Uterus (tissue), 4 donors: ENCODE measurements around the gene GTF2A1. TPM values are rescaled to one million over a fixed set of nuclear protein-coding genes. Genes with fewer than 3 reads are reported as not detected.

ENCODE experiments used
- DNase-seq, 2 donors: peaks; one replicate each; pipeline ENCODE4 v3.0.0-alpha.2; 2019 to 2020
- H3K27ac ChIP-seq, 2 donors: fragments of 200-600 bp; sonication (generic); 1 replicate in 1 of 2; 2 replicates in 1 of 2; pipeline ENCODE4 v1.5.1; 2016 to 2018
- H3K27me3 ChIP-seq, 2 donors: fragments of 200-600 bp; sonication (generic); one replicate each; pipeline ENCODE4 v1.5.1; 2018 to 2019; ENCODE audit warnings: control low read depth in 1 of 2
- H3K36me3 ChIP-seq, 2 donors: fragments of 200-600 bp; sonication (generic); one replicate each; pipeline ENCODE4 v1.5.1; 2019; ENCODE audit warnings: control low read depth in 1 of 2
- H3K4me1 ChIP-seq, 2 donors: fragments of 200-600 bp; sonication (generic); one replicate each; pipeline ENCODE4 v1.5.1; 2018 to 2019; ENCODE audit warnings: control low read depth in 1 of 2
- H3K4me3 ChIP-seq, 2 donors: fragments of 200-600 bp; sonication (generic); 1 replicate in 1 of 2; 2 replicates in 1 of 2; pipeline ENCODE4 v1.5.1; 2018 to 2019; ENCODE audit warnings: mild to moderate bottlenecking in 1 of 2
- H3K9me3 ChIP-seq, 2 donors: fragments of 200-600 bp; sonication (generic); one replicate each; pipeline ENCODE4 v1.5.1; 2019; ENCODE audit warnings: control low read depth in 1 of 2
- POLR2A ChIP-seq, 2 donors: fragments of 450-650 bp; IDR thresholded peaks; one replicate each; pipeline ENCODE4 v1.6.1; 2016; ENCODE audit warnings: antibody characterized with exemption in 2 of 2, mild to moderate bottlenecking in 1 of 2, moderate library complexity in 1 of 2
- intact Hi-C: fragments of 100-400 bp; cut with DNase I; formaldehyde crosslinking; loops from one replicate; pipeline ENCODE4 v1.15.1; 2023; ENCODE audit warnings: low total_unique reads
- total RNA-seq, 4 donors: library from RNA; depleted of rRNA in 3 of 4; stranded (reverse); fragments of >200 nt in 3 of 4; gene quantifications; one replicate each; pipeline versions ENCODE4 v1.1.0 to v1.2.4, GENCODE V29; 2014 to 2023
- TF ChIP-seq, protein P1 (sequence below), 4 experiments: fragments of 200-600 bp in 2 of 4; fragments of 450-650 bp in 2 of 4; sonication (generic) in 2 of 4; IDR thresholded peaks; one replicate each; pipeline ENCODE4 v1.5.1; 2016 to 2019; ENCODE audit warnings: antibody characterized with exemption in 4 of 4, mild to moderate bottlenecking in 2 of 4, moderate library complexity in 1 of 4
- donor health status: DM: yes; HTN: yes; CAD: no.

GTF2A1 gene
- total RNA-seq, 4 donors from 2014 or later, result 28.2 to 52.4 (median 35.9) TPM

DNA sequence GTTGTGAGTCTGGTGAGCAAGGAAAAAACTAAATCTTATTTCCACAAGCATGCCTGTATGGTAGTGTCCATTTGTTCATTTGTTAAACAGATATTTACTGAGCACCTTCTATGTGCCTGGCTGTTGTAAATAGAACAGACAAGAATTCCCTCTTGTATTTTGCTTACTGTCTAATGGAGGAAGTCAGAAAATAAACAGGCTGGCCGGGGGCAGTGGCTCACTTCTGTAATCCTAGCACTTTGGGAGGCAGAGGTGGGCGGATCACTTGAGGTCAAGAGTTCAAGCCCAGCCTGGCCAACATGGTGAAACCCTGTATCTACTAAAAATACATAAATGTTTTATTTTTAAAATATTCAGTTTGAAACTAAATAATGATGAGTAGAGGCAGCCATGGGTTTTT is 79.3 kb downstream of the GTF2A1 start:
- Histone ChIP-seq H3K27me3 (no peaks in the 10 kb centered on the region), H3K4me3 (no peak overlapping the region), H3K4me1 (no peaks in the 10 kb centered on the region), H3K27ac (no peak overlapping the region), H3K9me3 (no peaks in the 10 kb centered on the region), H3K36me3 (no peaks in the 10 kb centered on the region)
- no peak for DNase-seq
- intact Hi-C loops, result no loop called here
- no peak for TF ChIP-seq POLR2A (IDR thresholded peaks at IDR 0.05)
- TF ChIP-seq, protein P1, sequence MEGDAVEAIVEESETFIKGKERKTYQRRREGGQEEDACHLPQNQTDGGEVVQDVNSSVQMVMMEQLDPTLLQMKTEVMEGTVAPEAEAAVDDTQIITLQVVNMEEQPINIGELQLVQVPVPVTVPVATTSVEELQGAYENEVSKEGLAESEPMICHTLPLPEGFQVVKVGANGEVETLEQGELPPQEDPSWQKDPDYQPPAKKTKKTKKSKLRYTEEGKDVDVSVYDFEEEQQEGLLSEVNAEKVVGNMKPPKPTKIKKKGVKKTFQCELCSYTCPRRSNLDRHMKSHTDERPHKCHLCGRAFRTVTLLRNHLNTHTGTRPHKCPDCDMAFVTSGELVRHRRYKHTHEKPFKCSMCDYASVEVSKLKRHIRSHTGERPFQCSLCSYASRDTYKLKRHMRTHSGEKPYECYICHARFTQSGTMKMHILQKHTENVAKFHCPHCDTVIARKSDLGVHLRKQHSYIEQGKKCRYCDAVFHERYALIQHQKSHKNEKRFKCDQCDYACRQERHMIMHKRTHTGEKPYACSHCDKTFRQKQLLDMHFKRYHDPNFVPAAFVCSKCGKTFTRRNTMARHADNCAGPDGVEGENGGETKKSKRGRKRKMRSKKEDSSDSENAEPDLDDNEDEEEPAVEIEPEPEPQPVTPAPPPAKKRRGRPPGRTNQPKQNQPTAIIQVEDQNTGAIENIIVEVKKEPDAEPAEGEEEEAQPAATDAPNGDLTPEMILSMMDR (IDR thresholded peaks at IDR 0.05), result no peak

DNA sequence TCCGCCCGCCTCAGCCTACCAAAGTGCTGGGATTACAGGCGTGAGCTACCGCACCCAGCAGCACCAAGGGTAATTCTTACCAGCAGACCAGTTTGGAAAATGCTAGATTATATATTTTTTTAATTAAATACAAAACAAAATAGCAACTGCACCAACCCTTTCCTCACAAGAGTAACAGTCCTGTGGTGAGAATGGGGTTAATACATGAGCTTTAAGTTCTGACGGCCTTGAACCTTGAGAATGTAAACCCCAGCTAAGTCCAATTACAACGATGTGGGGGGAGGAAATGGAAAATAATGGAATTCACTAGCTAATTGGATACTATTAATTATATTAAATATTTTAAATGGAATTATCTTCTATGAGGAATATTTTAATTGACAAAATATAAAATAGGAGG is 82.3 kb downstream of the GTF2A1 start:
- intact Hi-C loops, result no loop called here
- DNase-seq, result no peak
- H3K9me3 ChIP-seq, result no peaks in the 10 kb centered on the region
- TF ChIP-seq, protein P1 (IDR thresholded peaks at IDR 0.05), result no peak
- TF ChIP-seq POLR2A (IDR thresholded peaks at IDR 0.05), result no peak
- no peaks in the 10 kb centered on the region for H3K27me3 ChIP-seq
- no peak overlapping the region for H3K4me3 ChIP-seq
- no peak overlapping the region for H3K27ac ChIP-seq
- no peaks in the 10 kb centered on the region for H3K4me1 ChIP-seq
- H3K36me3 ChIP-seq, result no peaks in the 10 kb centered on the region

DNA sequence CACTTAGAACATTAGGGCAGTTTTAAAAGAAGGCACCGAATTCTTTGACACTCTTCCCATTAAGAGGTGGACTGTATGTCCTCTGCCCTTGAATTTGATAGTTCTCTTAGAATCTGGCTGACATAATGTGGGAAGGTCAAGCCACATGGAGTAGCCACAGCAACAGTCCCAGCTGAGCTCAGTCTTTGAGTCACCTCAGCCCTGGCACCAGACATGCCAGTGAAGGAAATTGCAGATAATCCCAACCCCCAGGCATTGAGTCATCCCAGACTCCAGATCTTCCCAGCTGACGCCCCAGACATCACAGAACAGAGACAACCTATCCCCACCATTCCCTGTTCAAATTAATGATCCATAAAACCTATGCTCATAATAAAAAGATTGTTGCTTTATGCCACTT is 83.4 kb downstream of the GTF2A1 start:
- intact Hi-C loops, result no loop called here
- Histone ChIP-seq H3K4me3 (no peak overlapping the region), H3K27ac (no peak overlapping the region), H3K36me3 (no peaks in the 10 kb centered on the region), H3K9me3 (no peaks in the 10 kb centered on the region), H3K27me3 (no peaks in the 10 kb centered on the region), H3K4me1 (no peaks in the 10 kb centered on the region)
- TF ChIP-seq POLR2A (IDR thresholded peaks at IDR 0.05), result no peak
- TF ChIP-seq, protein P1 (IDR thresholded peaks at IDR 0.05), result no peak
- no peak for DNase-seq

DNA sequence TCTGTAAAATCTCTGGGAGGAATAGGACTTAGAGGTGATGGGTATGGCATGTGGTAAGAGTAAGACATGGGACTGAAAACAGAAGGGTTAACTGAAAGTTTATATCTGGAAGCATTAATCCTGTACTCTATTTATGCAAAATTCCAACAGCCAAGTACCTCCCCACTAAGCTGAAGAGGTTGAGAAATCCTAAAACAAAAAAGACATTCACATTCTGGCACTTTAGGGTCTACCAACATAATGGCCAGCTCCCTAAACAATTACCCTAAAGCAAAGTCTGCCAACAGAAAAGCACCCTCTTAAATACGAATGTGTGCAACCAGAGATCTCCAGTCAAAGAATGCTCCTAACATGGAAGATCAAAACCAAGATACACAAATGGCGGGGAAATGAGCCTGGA is 87.4 kb downstream of the GTF2A1 start:
- Histone ChIP-seq H3K27me3 (no peaks in the 10 kb centered on the region), H3K36me3 (no peaks in the 10 kb centered on the region), H3K27ac (no peak overlapping the region), H3K9me3 (no peaks in the 10 kb centered on the region), H3K4me3 (no peak overlapping the region), H3K4me1 (no peaks in the 10 kb centered on the region)
- DNase-seq, result no peak
- intact Hi-C loops, result no loop called here
- TF ChIP-seq, protein P1 (IDR thresholded peaks at IDR 0.05), result no peak
- TF ChIP-seq POLR2A (IDR thresholded peaks at IDR 0.05), result no peak

DNA sequence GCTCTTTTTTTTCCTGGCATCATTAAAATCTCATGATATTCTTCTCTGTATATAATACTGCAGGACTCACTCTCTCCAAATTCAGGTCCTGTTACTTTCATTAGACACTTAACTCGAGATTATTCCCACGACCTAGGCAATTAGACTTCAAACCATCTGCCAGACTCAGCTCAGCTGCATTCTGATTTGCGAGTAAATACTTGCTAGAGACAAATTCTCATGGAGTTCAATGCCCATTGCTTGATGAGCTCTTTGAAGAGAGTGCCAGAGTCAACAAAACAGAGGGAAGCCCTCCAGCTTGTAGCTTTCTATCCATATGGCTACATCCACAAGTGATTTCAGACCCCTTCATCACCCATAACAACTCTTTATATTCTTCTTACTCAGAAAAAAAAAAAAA is 88.3 kb downstream of the GTF2A1 start:
- intact Hi-C loops, result no loop called here
- Histone ChIP-seq H3K4me1 (no peaks in the 10 kb centered on the region), H3K36me3 (no peaks in the 10 kb centered on the region), H3K9me3 (no peaks in the 10 kb centered on the region), H3K4me3 (no peak overlapping the region), H3K27ac (no peak overlapping the region), H3K27me3 (no peaks in the 10 kb centered on the region)
- DNase-seq, result no peak
- TF ChIP-seq, protein P1 (IDR thresholded peaks at IDR 0.05), result no peak
- no peak for TF ChIP-seq POLR2A (IDR thresholded peaks at IDR 0.05)
